GM19238 (cell line): Measurements from ENCODE around the gene TFDP1.

Source experiments
- DNase-seq: peaks from one replicate; pipeline ENCODE4 v3.0.0; 2011; ENCODE audit warnings: low spot score; ENCODE audit not compliant: insufficient read length

Gene TFDP1

GRCh38 chr13:113664751-113665596, 80.4 kb downstream of the TFDP1 start:
- no peak for DNase-seq

- no peak for DNase-seq
Observed at GRCh38 chr13:113665597-113666328, 81.2 kb downstream of the TFDP1 start.

- DNase-seq = no peak
Observed at GRCh38 chr13:113666329-113666670, 81.7 kb downstream of the TFDP1 start.

GRCh38 chr13:113666951-113667701, 82.6 kb downstream of the TFDP1 start, which contains the start of gene GRK1:
Gene GRK1, plus strand, starts transcription at chr13:113667219. Its CDS starts 168 bp downstream, at chr13:113667387.
- DNase-seq = no peak

- DNase-seq = no peak
Observed at GRCh38 chr13:113667771-113668490, 83.4 kb downstream of the TFDP1 start.

GRCh38 chr13:113668491-113668971, 84.0 kb downstream of the TFDP1 start:
- no peak for DNase-seq

GRCh38 chr13:113669231-113669754, 84.7 kb downstream of the TFDP1 start:
- DNase-seq = no peak

- DNase-seq = no peak
Observed at GRCh38 chr13:113669755-113670341, 85.3 kb downstream of the TFDP1 start.

GRCh38 chr13:113670541-113670940, 86.0 kb downstream of the TFDP1 start:
- no peak for DNase-seq

GRCh38 chr13:113671066-113672001, 86.8 kb downstream of the TFDP1 start:
- no peak for DNase-seq

- DNase-seq = no peak
Observed at GRCh38 chr13:113672002-113672651, 87.6 kb downstream of the TFDP1 start.
